ENCODE results near the gene PROB1. TPM values are rescaled to one million over a fixed set of nuclear protein-coding genes. Genes with fewer than 3 reads are reported as not detected.
A peak's percentile ranks its signal among the peaks of the same experiment; 100 is the strongest.

PROB1 gene
- total RNA-seq, 2 donors from 2014 or later, result 1.9 to 4.9 TPM

DNA sequence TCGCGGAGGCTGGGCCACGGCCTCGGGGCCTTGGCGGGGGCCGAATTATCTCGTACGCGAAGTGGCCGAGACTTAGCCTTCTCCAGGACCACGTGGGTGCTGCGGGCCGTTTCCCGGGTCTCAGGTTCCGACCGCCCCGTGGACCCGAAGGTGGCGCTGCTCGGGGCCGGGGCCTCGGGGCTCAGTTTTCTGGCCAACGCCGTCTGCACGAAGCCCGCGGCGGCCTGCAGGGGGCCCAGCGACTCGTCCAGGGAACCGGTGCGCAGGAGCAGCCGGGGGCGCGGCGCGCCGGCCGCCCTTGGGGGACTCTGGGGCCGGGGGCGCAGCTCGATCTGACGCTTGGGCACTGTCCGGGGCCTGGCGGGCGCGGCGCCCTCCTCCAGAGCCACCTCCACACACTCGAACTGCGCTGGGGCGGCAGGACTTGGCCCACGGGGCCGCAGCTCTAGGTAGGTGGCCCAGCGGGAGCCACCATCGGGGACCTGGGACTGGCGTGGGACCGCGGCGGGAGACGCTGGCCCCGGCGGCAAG, 716 bp downstream of the PROB1 start:
- Histone ChIP-seq H3K4me1 (ENCODE audit: control insufficient read depth in 1 of 2, low read depth in 2 of 2) (peaks cover 6 to 38% of the 10 kb centered on the region in 2 donors), H3K4me3 (peak overlapping the region; percentile 67), H3K36me3 (no peaks in the 10 kb centered on the region), H3K9me3 (no peaks in the 10 kb centered on the region), H3K27ac (no peak overlapping the region), H3K27me3 (replicated peaks; ENCODE audit: insufficient read depth) (no peaks in the 10 kb centered on the region)
- TF ChIP-seq, protein P1, sequence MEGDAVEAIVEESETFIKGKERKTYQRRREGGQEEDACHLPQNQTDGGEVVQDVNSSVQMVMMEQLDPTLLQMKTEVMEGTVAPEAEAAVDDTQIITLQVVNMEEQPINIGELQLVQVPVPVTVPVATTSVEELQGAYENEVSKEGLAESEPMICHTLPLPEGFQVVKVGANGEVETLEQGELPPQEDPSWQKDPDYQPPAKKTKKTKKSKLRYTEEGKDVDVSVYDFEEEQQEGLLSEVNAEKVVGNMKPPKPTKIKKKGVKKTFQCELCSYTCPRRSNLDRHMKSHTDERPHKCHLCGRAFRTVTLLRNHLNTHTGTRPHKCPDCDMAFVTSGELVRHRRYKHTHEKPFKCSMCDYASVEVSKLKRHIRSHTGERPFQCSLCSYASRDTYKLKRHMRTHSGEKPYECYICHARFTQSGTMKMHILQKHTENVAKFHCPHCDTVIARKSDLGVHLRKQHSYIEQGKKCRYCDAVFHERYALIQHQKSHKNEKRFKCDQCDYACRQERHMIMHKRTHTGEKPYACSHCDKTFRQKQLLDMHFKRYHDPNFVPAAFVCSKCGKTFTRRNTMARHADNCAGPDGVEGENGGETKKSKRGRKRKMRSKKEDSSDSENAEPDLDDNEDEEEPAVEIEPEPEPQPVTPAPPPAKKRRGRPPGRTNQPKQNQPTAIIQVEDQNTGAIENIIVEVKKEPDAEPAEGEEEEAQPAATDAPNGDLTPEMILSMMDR (IDR thresholded peaks at IDR 0.05), result no peak
- no peak for DNase-seq (ENCODE audit: low spot score)
- no peak for ATAC-seq (ENCODE audit: insufficient number of reproducible peaks, low FRiP score, low read depth)

DNA sequence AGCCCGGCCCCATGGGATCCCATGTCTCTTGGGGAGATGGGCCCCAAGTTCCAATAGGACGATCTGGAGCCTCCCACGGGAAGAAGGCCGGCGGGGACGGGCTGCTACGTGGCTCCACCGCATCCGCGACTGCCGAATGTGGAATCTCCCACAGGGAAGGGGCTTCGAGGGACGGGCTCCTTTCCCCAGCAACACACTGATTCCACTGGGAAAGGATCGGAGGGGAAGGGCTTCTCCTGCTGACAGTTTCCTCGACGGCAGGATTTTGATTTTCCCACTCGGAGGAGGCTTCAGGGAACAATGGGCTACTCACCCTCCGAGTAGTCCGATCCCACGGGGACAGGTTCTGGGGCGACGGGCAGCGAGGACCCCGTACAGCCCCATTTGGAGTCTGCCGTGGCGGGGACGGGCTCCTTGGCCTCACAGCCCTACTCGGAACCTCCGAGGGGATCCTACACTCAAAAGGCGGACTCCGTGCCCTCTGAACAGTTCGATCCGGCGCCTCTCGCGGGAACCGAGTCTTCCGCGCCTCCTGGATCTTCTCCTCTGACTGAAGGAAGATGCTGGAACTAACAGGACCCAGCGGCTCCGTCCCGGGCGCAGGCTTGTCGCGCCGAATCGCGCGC, 1.3 kb downstream of the PROB1 start:
- no peaks in the 10 kb centered on the region for H3K9me3 ChIP-seq
- TF ChIP-seq, protein P1 (IDR thresholded peaks at IDR 0.05), result no peak
- no peaks in the 10 kb centered on the region for H3K27me3 ChIP-seq (replicated peaks; ENCODE audit: insufficient read depth)
- no peaks in the 10 kb centered on the region for H3K36me3 ChIP-seq
- H3K4me3 ChIP-seq, result peak overlapping the region; percentile 67
- DNase-seq (ENCODE audit: low spot score), result no peak
- peaks cover 6 to 38% of the 10 kb centered on the region in 2 donors for H3K4me1 ChIP-seq (ENCODE audit: control insufficient read depth in 1 of 2, low read depth in 2 of 2)
- no peak overlapping the region for H3K27ac ChIP-seq
- no peak for ATAC-seq (ENCODE audit: insufficient number of reproducible peaks, low FRiP score, low read depth)

DNA sequence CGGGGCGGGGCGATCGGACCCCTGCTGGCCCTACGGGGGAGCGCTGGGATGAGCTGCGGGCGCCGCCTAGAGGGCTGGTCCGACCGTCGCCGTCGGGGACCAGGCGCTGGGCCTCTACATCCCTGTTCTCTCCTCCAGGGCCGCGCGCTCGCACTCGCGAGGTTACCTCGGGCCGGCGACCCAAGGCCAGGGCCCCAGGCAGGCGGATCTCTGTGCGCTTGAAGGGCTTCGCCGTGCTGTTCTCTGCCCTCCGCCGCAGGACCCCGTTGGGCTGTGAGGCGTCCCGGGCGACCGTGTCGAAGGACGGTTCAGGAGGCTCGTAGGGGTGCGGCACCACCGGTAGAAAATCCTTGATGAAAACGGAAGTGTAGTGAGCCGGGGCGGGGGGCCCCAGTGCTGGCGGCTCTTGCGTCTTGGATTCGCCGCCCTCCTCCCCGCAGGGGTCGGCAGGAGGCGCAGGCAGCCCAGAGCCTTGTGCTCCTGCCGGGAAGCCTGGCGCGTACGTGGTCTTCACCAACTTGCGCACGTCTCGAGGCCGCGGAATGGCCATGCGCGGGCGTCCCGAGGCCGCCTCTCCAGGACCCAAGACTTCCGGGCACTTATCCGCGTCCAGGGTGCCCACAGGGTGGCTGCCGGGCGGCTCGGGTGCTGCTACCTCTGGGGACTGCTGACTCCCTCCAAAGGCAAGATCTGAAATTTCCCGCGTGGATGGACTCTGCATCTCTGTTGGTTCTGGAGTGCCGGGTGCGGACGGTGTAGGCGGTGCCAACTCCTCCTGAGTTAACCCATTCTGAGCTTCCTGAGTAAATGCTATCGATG, 2.0 kb downstream of the PROB1 start:
- Histone ChIP-seq H3K4me3 (peak overlapping the region; percentile 67), H3K27me3 (replicated peaks; ENCODE audit: insufficient read depth) (no peaks in the 10 kb centered on the region), H3K9me3 (no peaks in the 10 kb centered on the region), H3K36me3 (no peaks in the 10 kb centered on the region), H3K27ac (no peak overlapping the region), H3K4me1 (ENCODE audit: control insufficient read depth in 1 of 2, low read depth in 2 of 2) (peaks cover 9 to 43% of the 10 kb centered on the region in 2 donors)
- TF ChIP-seq, protein P1 (IDR thresholded peaks at IDR 0.05), result no peak
- no peak for ATAC-seq (ENCODE audit: insufficient number of reproducible peaks, low FRiP score, low read depth)
- DNase-seq (ENCODE audit: low spot score), result no peak

DNA sequence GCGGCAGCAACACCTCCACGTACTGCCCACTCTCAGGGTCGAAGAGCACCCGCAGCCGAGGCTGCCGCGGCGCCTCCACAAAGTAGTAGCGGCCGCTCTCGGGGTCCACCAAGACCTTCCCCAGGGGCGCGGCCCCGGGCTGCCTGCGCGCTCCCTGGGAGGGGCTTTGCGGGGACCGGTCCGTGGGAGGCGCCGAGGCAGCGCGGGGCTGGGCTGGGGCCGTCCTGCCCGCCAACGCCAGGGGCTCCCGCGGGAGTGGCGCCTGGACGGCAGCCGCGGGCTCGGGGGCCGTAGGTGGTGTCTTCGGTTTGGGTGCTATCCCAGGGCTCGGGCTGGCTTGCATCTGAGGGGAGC, 2.6 kb downstream of the PROB1 start:
- Histone ChIP-seq H3K9me3 (no peaks in the 10 kb centered on the region), H3K36me3 (no peaks in the 10 kb centered on the region), H3K27ac (no peak overlapping the region), H3K4me3 (peak overlapping the region; percentile 67), H3K27me3 (replicated peaks; ENCODE audit: insufficient read depth) (no peaks in the 10 kb centered on the region), H3K4me1 (ENCODE audit: control insufficient read depth in 1 of 2, low read depth in 2 of 2) (peaks cover 9 to 43% of the 10 kb centered on the region in 2 donors)
- ATAC-seq (ENCODE audit: insufficient number of reproducible peaks, low FRiP score, low read depth) (no peak), DNase-seq (ENCODE audit: low spot score) (no peak)
- TF ChIP-seq, protein P1 (IDR thresholded peaks at IDR 0.05), result no peak

DNA sequence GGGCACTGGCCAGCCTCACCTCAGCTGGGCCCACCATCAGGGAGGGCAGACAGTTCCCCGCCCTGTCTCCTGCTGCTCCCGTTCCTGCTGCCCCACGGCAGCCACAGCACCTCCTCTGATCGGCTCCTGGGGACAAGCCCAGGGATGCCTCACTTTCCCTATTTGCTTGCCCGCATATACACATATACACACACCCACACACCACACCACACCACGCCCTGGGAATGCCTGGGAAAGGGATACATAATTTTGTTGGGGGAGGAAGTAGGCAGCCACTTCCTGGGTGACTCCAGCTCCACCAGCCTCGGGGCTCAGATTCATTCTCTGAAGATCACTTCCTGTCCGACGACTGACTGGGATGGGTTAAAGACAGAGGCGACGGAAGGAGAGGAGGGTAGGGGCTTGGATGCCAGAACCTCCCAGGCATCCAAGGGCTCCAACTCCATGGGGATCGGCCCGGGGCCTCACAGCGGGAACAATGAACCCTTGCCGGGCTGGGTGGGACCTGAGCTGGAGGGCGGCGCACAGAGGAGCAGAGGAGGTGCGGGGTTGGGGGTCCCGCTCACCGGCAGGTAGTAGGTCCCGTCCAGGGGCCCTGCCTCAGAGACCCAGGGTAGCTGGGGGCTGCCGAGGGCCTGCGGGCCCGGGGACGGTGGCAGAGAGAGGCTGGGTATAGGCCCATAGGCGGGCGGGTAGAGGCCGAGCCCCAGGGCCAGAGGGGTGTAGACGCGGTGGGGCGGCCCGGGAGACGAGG, 3.2 kb downstream of the PROB1 start:
- peaks cover 9 to 43% of the 10 kb centered on the region in 2 donors for H3K4me1 ChIP-seq (ENCODE audit: control insufficient read depth in 1 of 2, low read depth in 2 of 2)
- H3K36me3 ChIP-seq, result no peaks in the 10 kb centered on the region
- ATAC-seq (ENCODE audit: insufficient number of reproducible peaks, low FRiP score, low read depth) (no peak), DNase-seq (ENCODE audit: low spot score) (no peak)
- no peaks in the 10 kb centered on the region for H3K27me3 ChIP-seq (replicated peaks; ENCODE audit: insufficient read depth)
- no peak overlapping the region for H3K27ac ChIP-seq
- H3K4me3 ChIP-seq, result peak overlapping the region; percentile 67
- TF ChIP-seq, protein P1 (IDR thresholded peaks at IDR 0.05), result no peak
- no peaks in the 10 kb centered on the region for H3K9me3 ChIP-seq

Data from thoracic aorta (tissue), 2 donors.